D721Med (cell line): ENCODE results near the gene GPBP1L1.

ENCODE experiments used
- DNase-seq: peaks from one replicate; pipeline ENCODE4 v3.0.0; 2011; ENCODE audit warnings: low spot score; ENCODE audit not compliant: insufficient read length
- FAIRE-seq: peaks from 2 replicates; lab custom pipeline; 2011; peaks lifted over from hg19 to GRCh38; lab: Jason Lieb, UNC
- TF ChIP-seq, protein P1 (sequence below): IDR thresholded peaks from 2 replicates; pipeline ENCODE4 v1.5.1; 2012; ENCODE audit warnings: mild to moderate bottlenecking, control low read depth; ENCODE audit not compliant: insufficient read depth; ENCODE audit errors: missing control alignments

The GPBP1L1 gene

DNA sequence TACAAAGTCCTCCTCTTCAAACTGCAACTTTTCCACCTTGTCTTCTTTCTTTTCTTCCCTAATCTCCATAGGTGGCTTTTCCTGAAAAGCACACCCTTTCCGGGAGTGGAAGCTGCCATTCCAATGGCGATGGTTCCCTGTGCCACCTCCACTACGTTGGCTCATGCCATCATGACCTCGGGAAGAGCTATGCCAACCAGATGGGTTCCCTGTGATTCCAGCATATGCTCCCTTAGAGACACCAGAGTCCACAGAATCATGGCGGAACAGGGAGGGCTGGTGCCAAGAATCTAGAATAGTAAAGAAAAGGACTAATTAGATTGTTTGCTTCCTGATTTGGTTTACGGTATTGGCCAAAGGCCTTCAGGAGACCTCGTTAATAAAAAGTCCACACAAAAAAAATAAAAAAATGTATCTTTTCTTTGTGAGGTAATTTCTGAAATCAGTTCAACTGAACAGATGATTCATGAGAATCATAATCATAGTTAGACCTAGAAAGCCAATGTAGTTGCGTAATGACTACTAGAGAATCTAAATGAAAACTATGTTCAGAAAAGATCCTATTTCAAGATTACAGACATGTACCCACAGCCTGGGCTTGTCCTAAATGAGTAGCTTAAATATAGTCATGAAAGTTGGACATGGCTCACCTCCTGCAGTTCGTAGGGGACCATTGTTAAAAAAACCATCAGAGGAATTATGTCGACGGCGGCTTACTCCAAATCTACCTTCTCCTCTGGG lies 31.6 kb downstream of the GPBP1L1 start:
- no peak for DNase-seq
- no peak for FAIRE-seq
- TF ChIP-seq, protein P1, sequence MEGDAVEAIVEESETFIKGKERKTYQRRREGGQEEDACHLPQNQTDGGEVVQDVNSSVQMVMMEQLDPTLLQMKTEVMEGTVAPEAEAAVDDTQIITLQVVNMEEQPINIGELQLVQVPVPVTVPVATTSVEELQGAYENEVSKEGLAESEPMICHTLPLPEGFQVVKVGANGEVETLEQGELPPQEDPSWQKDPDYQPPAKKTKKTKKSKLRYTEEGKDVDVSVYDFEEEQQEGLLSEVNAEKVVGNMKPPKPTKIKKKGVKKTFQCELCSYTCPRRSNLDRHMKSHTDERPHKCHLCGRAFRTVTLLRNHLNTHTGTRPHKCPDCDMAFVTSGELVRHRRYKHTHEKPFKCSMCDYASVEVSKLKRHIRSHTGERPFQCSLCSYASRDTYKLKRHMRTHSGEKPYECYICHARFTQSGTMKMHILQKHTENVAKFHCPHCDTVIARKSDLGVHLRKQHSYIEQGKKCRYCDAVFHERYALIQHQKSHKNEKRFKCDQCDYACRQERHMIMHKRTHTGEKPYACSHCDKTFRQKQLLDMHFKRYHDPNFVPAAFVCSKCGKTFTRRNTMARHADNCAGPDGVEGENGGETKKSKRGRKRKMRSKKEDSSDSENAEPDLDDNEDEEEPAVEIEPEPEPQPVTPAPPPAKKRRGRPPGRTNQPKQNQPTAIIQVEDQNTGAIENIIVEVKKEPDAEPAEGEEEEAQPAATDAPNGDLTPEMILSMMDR: no peak

GRCh38 chr1:45647248-45648021 lies 38.9 kb downstream of the GPBP1L1 start:
- TF ChIP-seq, protein P1: no peak
- FAIRE-seq (no peak), DNase-seq (no peak)

DNA sequence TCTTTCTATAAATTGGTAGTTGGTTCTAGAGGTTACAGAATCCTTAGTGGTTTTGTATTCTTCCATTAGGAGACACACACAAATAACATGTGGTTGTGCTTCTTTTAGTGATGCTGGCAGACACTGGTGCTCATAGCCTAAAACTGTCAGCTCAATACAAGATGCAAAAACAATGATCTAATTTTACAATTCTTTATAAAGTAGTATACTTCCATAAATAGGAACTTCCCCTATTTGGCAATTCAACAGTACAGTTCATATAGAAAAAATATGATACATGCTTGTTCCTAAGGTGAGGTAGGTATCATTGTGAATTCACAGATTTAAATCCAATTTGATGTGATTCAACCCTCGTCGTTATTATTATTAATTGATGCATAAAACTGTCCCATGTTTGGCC lies 41.7 kb downstream of the GPBP1L1 start:
- TF ChIP-seq, protein P1: no peak
- no peak for FAIRE-seq
- no peak for DNase-seq

DNA sequence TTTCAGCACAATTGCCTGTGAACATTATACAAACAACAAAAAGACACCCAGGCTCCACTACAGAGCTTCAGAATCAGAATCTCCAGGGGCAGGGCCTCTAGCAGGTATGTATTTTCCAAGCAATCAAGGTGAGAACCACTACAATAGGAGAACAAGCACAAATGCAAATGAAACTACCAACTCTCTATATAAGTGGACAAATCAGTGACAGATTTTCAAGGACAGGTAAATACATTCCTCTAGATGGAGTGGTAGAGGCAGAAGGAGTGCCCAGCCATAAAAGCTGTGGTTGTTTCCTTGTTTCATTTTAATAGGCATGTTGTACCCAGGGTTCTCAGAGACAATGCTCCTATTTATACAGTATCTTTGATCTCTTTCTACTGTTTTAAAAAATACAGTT lies 42.4 kb downstream of the GPBP1L1 start:
- no peak for DNase-seq
- no peak for FAIRE-seq
- TF ChIP-seq, protein P1: peak; percentile 6

- no peak for DNase-seq
- TF ChIP-seq, protein P1: no peak
- FAIRE-seq: peak; percentile 48
Measured at GRCh38 chr1:45643321-45643720, 43.0 kb downstream of the GPBP1L1 start.

GRCh38 chr1:45640293-45640692 lies 46.0 kb downstream of the GPBP1L1 start:
- DNase-seq: no peak
- TF ChIP-seq, protein P1: no peak
- no peak for FAIRE-seq

GRCh38 chr1:45635211-45635610 lies 51.1 kb downstream of the GPBP1L1 start:
- DNase-seq (no peak), FAIRE-seq (no peak)
- TF ChIP-seq, protein P1: no peak
